ENCODE data around the gene PTPRN2.
"Not testable (repeated sequence)": the region's sequence is repeated elsewhere in the genome, so short reads cannot be mapped to it uniquely, and the experiment has no call there.

PTPRN2 gene

GRCh38 chr7:157990226-157990880, 597.3 kb downstream of the PTPRN2 start:
- Histone ChIP-seq H3K4me1 (ENCODE audit: control insufficient read depth, insufficient read depth, low read length) (no peaks in the 10 kb centered on the region), H3K9ac (ENCODE audit: low read length) (no peak overlapping the region), H3K36me3 (ENCODE audit: control insufficient read depth, insufficient read depth, low read length) (no peaks in the 10 kb centered on the region), H3K27ac (ENCODE audit: low read depth, low read length) (no peak overlapping the region), H3K27me3 (ENCODE audit: control insufficient read depth, insufficient read depth, low read length) (no peaks in the 10 kb centered on the region), H3K4me3 (ENCODE audit: low read depth, low read length) (no peak overlapping the region), H3K9me3 (ENCODE audit: control insufficient read depth, insufficient read depth, low read depth, low read length) (peaks cover 5% of the 10 kb centered on the region; the same call in 1 of the 2 replicates)

GRCh38 chr7:157989589-157989988, 598.0 kb downstream of the PTPRN2 start:
- H3K27ac ChIP-seq (ENCODE audit: low read depth, low read length), result no peak overlapping the region
- H3K4me3 ChIP-seq (ENCODE audit: low read depth, low read length), result no peak overlapping the region
- H3K4me1 ChIP-seq (ENCODE audit: control insufficient read depth, insufficient read depth, low read length), result no peaks in the 10 kb centered on the region
- H3K27me3 ChIP-seq (ENCODE audit: control insufficient read depth, insufficient read depth, low read length), result no peaks in the 10 kb centered on the region
- H3K9me3 ChIP-seq (ENCODE audit: control insufficient read depth, insufficient read depth, low read depth, low read length), result peaks cover 5% of the 10 kb centered on the region; the same call in 1 of the 2 replicates
- no peaks in the 10 kb centered on the region for H3K36me3 ChIP-seq (ENCODE audit: control insufficient read depth, insufficient read depth, low read length)
- no peak overlapping the region for H3K9ac ChIP-seq (ENCODE audit: low read length)

- H3K27me3 ChIP-seq (ENCODE audit: control insufficient read depth, insufficient read depth, low read length), result no peaks in the 10 kb centered on the region
- H3K4me1 ChIP-seq (ENCODE audit: control insufficient read depth, insufficient read depth, low read length), result peaks cover 4% of the 10 kb centered on the region; the same call in 1 of the 2 replicates
Observed at GRCh38 chr7:157987906-157988305, 599.7 kb downstream of the PTPRN2 start.

GRCh38 chr7:157986051-157986450, 601.6 kb downstream of the PTPRN2 start:
- Histone ChIP-seq H3K36me3 (ENCODE audit: control insufficient read depth, insufficient read depth, low read length) (no peaks in the 10 kb centered on the region), H3K27me3 (ENCODE audit: control insufficient read depth, insufficient read depth, low read length) (no peaks in the 10 kb centered on the region), H3K4me3 (ENCODE audit: low read depth, low read length) (no peak overlapping the region), H3K27ac (ENCODE audit: low read depth, low read length) (no peak overlapping the region), H3K4me1 (ENCODE audit: control insufficient read depth, insufficient read depth, low read length) (peaks cover 4% of the 10 kb centered on the region; the same call in 1 of the 2 replicates), H3K9me3 (ENCODE audit: control insufficient read depth, insufficient read depth, low read depth, low read length) (peaks cover 5% of the 10 kb centered on the region; the same call in 1 of the 2 replicates), H3K9ac (ENCODE audit: low read length) (no peak overlapping the region)

More at GRCh38 chr7:157987906-157988305, 599.7 kb downstream of the PTPRN2 start:
- H3K9ac ChIP-seq (ENCODE audit: low read length), result no peak overlapping the region
- peaks cover 5% of the 10 kb centered on the region; the same call in 1 of the 2 replicates for H3K9me3 ChIP-seq (ENCODE audit: control insufficient read depth, insufficient read depth, low read depth, low read length)
- H3K27ac ChIP-seq (ENCODE audit: low read depth, low read length), result no peak overlapping the region
- no peak overlapping the region for H3K4me3 ChIP-seq (ENCODE audit: low read depth, low read length)
- H3K36me3 ChIP-seq (ENCODE audit: control insufficient read depth, insufficient read depth, low read length), result no peaks in the 10 kb centered on the region

GRCh38 chr7:157985636-157986035, 602.0 kb downstream of the PTPRN2 start:
- Histone ChIP-seq H3K9me3 (ENCODE audit: control insufficient read depth, insufficient read depth, low read depth, low read length) (peaks cover 5% of the 10 kb centered on the region; the same call in 1 of the 2 replicates), H3K4me1 (ENCODE audit: control insufficient read depth, insufficient read depth, low read length) (peaks cover 4% of the 10 kb centered on the region; the same call in 1 of the 2 replicates), H3K27ac (ENCODE audit: low read depth, low read length) (no peak overlapping the region), H3K27me3 (ENCODE audit: control insufficient read depth, insufficient read depth, low read length) (no peaks in the 10 kb centered on the region), H3K4me3 (ENCODE audit: low read depth, low read length) (no peak overlapping the region), H3K9ac (ENCODE audit: low read length) (no peak overlapping the region), H3K36me3 (ENCODE audit: control insufficient read depth, insufficient read depth, low read length) (no peaks in the 10 kb centered on the region)

- no peak overlapping the region for H3K4me3 ChIP-seq (ENCODE audit: low read depth, low read length)
- no peaks in the 10 kb centered on the region for H3K27me3 ChIP-seq (ENCODE audit: control insufficient read depth, insufficient read depth, low read length)
- H3K27ac ChIP-seq (ENCODE audit: low read depth, low read length), result no peak overlapping the region
- peaks cover 4% of the 10 kb centered on the region; the same call in 1 of the 2 replicates for H3K4me1 ChIP-seq (ENCODE audit: control insufficient read depth, insufficient read depth, low read length)
- H3K9ac ChIP-seq (ENCODE audit: low read length), result no peak overlapping the region
- peaks cover 5% of the 10 kb centered on the region; the same call in 1 of the 2 replicates for H3K9me3 ChIP-seq (ENCODE audit: control insufficient read depth, insufficient read depth, low read depth, low read length)
- H3K36me3 ChIP-seq (ENCODE audit: control insufficient read depth, insufficient read depth, low read length), result no peaks in the 10 kb centered on the region
Observed at GRCh38 chr7:157984423-157985163, 603.0 kb downstream of the PTPRN2 start.

GRCh38 chr7:157983502-157984422, 603.9 kb downstream of the PTPRN2 start:
- Histone ChIP-seq H3K4me1 (ENCODE audit: control insufficient read depth, insufficient read depth, low read length) (peaks cover 4% of the 10 kb centered on the region; the same call in 1 of the 2 replicates), H3K27me3 (ENCODE audit: control insufficient read depth, insufficient read depth, low read length) (no peaks in the 10 kb centered on the region), H3K27ac (ENCODE audit: low read depth, low read length) (no peak overlapping the region), H3K9ac (ENCODE audit: low read length) (no peak overlapping the region), H3K9me3 (ENCODE audit: control insufficient read depth, insufficient read depth, low read depth, low read length) (peaks cover 5% of the 10 kb centered on the region; the same call in 1 of the 2 replicates), H3K4me3 (ENCODE audit: low read depth, low read length) (no peak overlapping the region), H3K36me3 (ENCODE audit: control insufficient read depth, insufficient read depth, low read length) (no peaks in the 10 kb centered on the region)

GRCh38 chr7:157981778-157982177, 605.8 kb downstream of the PTPRN2 start:
- H3K9me3 ChIP-seq (ENCODE audit: control insufficient read depth, insufficient read depth, low read depth, low read length), result peaks cover 5% of the 10 kb centered on the region; the same call in 1 of the 2 replicates
- H3K27me3 ChIP-seq (ENCODE audit: control insufficient read depth, insufficient read depth, low read length), result no peaks in the 10 kb centered on the region
- H3K36me3 ChIP-seq (ENCODE audit: control insufficient read depth, insufficient read depth, low read length), result no peaks in the 10 kb centered on the region
- no peak overlapping the region for H3K4me3 ChIP-seq (ENCODE audit: low read depth, low read length)
- H3K9ac ChIP-seq (ENCODE audit: low read length), result no peak overlapping the region
- no peak overlapping the region for H3K27ac ChIP-seq (ENCODE audit: low read depth, low read length)
- H3K4me1 ChIP-seq (ENCODE audit: control insufficient read depth, insufficient read depth, low read length), result peaks cover 4% of the 10 kb centered on the region; the same call in 1 of the 2 replicates

GRCh38 chr7:157980774-157981173, 606.8 kb downstream of the PTPRN2 start:
- no peak overlapping the region for H3K27ac ChIP-seq (ENCODE audit: low read depth, low read length)
- H3K4me1 ChIP-seq (ENCODE audit: control insufficient read depth, insufficient read depth, low read length), result peaks cover 4% of the 10 kb centered on the region; the same call in 1 of the 2 replicates
- H3K9me3 ChIP-seq (ENCODE audit: control insufficient read depth, insufficient read depth, low read depth, low read length), result no peaks in the 10 kb centered on the region; the same call in 1 of the 2 replicates

GRCh38 chr7:157980341-157980731, 607.3 kb downstream of the PTPRN2 start:
- H3K9ac ChIP-seq (ENCODE audit: low read length); H3K4me3 ChIP-seq (ENCODE audit: low read depth, low read length); H3K27ac ChIP-seq (ENCODE audit: low read depth, low read length); H3K4me1 ChIP-seq (ENCODE audit: control insufficient read depth, insufficient read depth, low read length); H3K27me3 ChIP-seq (ENCODE audit: control insufficient read depth, insufficient read depth, low read length); H3K9me3 ChIP-seq (ENCODE audit: control insufficient read depth, insufficient read depth, low read depth, low read length); H3K36me3 ChIP-seq (ENCODE audit: control insufficient read depth, insufficient read depth, low read length): not testable (repeated sequence)

More at GRCh38 chr7:157980774-157981173, 606.8 kb downstream of the PTPRN2 start:
- H3K4me3 ChIP-seq (ENCODE audit: low read depth, low read length), result no peak overlapping the region
- no peak overlapping the region for H3K9ac ChIP-seq (ENCODE audit: low read length)
- no peaks in the 10 kb centered on the region for H3K36me3 ChIP-seq (ENCODE audit: control insufficient read depth, insufficient read depth, low read length)
- H3K27me3 ChIP-seq (ENCODE audit: control insufficient read depth, insufficient read depth, low read length), result no peaks in the 10 kb centered on the region
